GM12878 (cell line): ENCODE data around the gene GFRA4. TPM values are rescaled to one million over a fixed set of nuclear protein-coding genes. Genes with fewer than 3 reads are reported as not detected.

Experiments used
- ATAC-seq: fragments of 200-7000 bp; cut with Tn5 transposase; 3 replicates; pipeline ENCODE4 v1.9.1; 2020; ENCODE audit warnings: mild to moderate bottlenecking, moderate library complexity
- BruUV-seq: library from RNA; stranded (reverse); fragments of 400-500 nt; replicated peaks from 2 replicates; lab custom pipeline; 2021; lab: Mats Ljungman, UMichigan
- CTCF ChIA-PET: fragments of 300-600 bp; sonication (Branson Sonifier 250); formaldehyde crosslinking; extraction: SDS; loops from one replicate; lab custom pipeline; 2021; ENCODE audit warnings: inconsistent platforms; lab: Yijun Ruan, JAX
- POLR2A ChIA-PET: fragments of 350-600 bp; formaldehyde crosslinking; extraction: SDS; loops from one replicate; lab custom pipeline; 2021; ENCODE audit warnings: inconsistent platforms; lab: Charles Lee
- RAD21 ChIA-PET: fragments of 300-600 bp; sonication (Branson Sonifier 250); formaldehyde crosslinking; loops from one replicate; lab custom pipeline; 2023; ENCODE audit warnings: antibody characterized with exemption; ENCODE audit not compliant: unreplicated experiment; lab: Charles Lee
- SMC1A ChIA-PET: fragments of 300-600 bp; sonication (Branson Sonifier 250); formaldehyde crosslinking; loops from one replicate; lab custom pipeline; 2023; ENCODE audit not compliant: unreplicated experiment, uncharacterized antibody; lab: Charles Lee
- DNase-seq: peaks from one replicate; pipeline ENCODE4 v3.0.0-alpha.2; 2011; ENCODE audit warnings: low read depth, low spot score
- FAIRE-seq: peaks from 3 replicates; lab custom pipeline; 2011; peaks lifted over from hg19 to GRCh38; lab: Jason Lieb, UNC
- H2AFZ ChIP-seq: 2 replicates; pipeline ENCODE4 v1.6.0; 2011; ENCODE audit warnings: low read depth, low read length, control low read depth; ENCODE audit not compliant: control insufficient read depth
- H3K27ac ChIP-seq: 2 replicates; pipeline ENCODE4 v1.5.1; 2011; ENCODE audit warnings: control low read depth; ENCODE audit not compliant: control insufficient read depth, insufficient read depth
- H3K27me3 ChIP-seq, 2 experiments: replicated peaks in 1 of 2; 2 replicates each; pipeline versions ENCODE4 v1.6.0 to v1.6.1; 2011; ENCODE audit warnings: low read length in 1 of 2; ENCODE audit not compliant: control insufficient read depth in 2 of 2, insufficient read depth in 2 of 2
- H3K36me3 ChIP-seq, 2 experiments: 2 replicates each; pipeline ENCODE4 v1.5.1; 2011; ENCODE audit warnings: low read length in 1 of 2; ENCODE audit not compliant: control insufficient read depth in 2 of 2, insufficient read depth in 2 of 2
- H3K4me1 ChIP-seq: 2 replicates; pipeline ENCODE4 v1.6.1; 2011; ENCODE audit warnings: mild to moderate bottlenecking, low read length, moderate library complexity, mixed read lengths; ENCODE audit not compliant: control insufficient read depth, insufficient read depth
- H3K4me2 ChIP-seq: 2 replicates; pipeline ENCODE4 v1.6.0; 2011; ENCODE audit warnings: control low read depth; ENCODE audit not compliant: control insufficient read depth, insufficient read depth
- H3K4me3 ChIP-seq: fragments of 200-600 bp; sonication (generic); 2 replicates; pipeline ENCODE4 v1.5.1; 2016
- H3K79me2 ChIP-seq: 2 replicates; pipeline ENCODE4 v1.6.0; 2011; ENCODE audit warnings: low read length; ENCODE audit not compliant: control insufficient read depth, insufficient read depth
- H3K9ac ChIP-seq: 2 replicates; pipeline ENCODE4 v1.8.0; 2011; ENCODE audit warnings: low read length, control low read depth, mixed read lengths; ENCODE audit not compliant: control insufficient read depth, insufficient read depth
- H3K9me3 ChIP-seq: replicated peaks from 3 replicates; pipeline ENCODE4 v1.5.1; 2011; ENCODE audit warnings: mild to moderate bottlenecking, low read length; ENCODE audit not compliant: control insufficient read depth, insufficient read depth
- H4K20me1 ChIP-seq: 2 replicates; pipeline ENCODE4 v1.6.0; 2011; ENCODE audit not compliant: control insufficient read depth, insufficient read depth
- CHD4 ChIP-seq: fragments of 200-600 bp; sonication (generic); IDR thresholded peaks from 2 replicates; pipeline ENCODE4 v1.6.1; 2016; ENCODE audit warnings: mild to moderate bottlenecking
- FOXK2 ChIP-seq: fragments of 450-650 bp; IDR thresholded peaks from 2 replicates; pipeline ENCODE4 v1.6.1; 2017; ENCODE audit warnings: mild to moderate bottlenecking, moderate library complexity
- HDGF ChIP-seq: fragments of 450-650 bp; IDR thresholded peaks from 2 replicates; pipeline ENCODE4 v1.6.1; 2016; ENCODE audit warnings: antibody characterized with exemption
- IKZF2 ChIP-seq, 2 experiments: fragments of 450-650 bp; IDR thresholded peaks; 2 replicates each; pipeline ENCODE4 v1.6.1; 2017; ENCODE audit warnings: mild to moderate bottlenecking in 2 of 2, moderate library complexity in 2 of 2
- NR2F1 ChIP-seq: fragments of 450-650 bp; conservative IDR thresholded peaks from 2 replicates; pipeline ENCODE4 v1.6.1; 2017; ENCODE audit warnings: mild to moderate bottlenecking
- RB1 ChIP-seq: fragments of 450-650 bp; formaldehyde crosslinking; IDR thresholded peaks from 2 replicates; pipeline ENCODE4 v1.6.1; 2017; ENCODE audit warnings: mild to moderate bottlenecking, borderline replicate concordance
- RBBP5 ChIP-seq: fragments of 200-600 bp; sonication (generic); conservative IDR thresholded peaks from 2 replicates; pipeline ENCODE4 v1.6.1; 2016
- RCOR1 ChIP-seq: conservative IDR thresholded peaks from 2 replicates; pipeline ENCODE4 v1.6.1; 2012; ENCODE audit warnings: low read depth, low read length, improper control_type of control experiment
- SIX5 ChIP-seq: IDR thresholded peaks from 2 replicates; pipeline ENCODE4 v1.6.1; 2011; ENCODE audit warnings: mild to moderate bottlenecking, low read depth, low read length, moderate library complexity; ENCODE audit not compliant: severe bottlenecking
- SUPT20H ChIP-seq: IDR thresholded peaks from 2 replicates; pipeline ENCODE4 v1.6.1; 2011; ENCODE audit warnings: low read depth, mild to moderate bottlenecking, low read length, moderate library complexity, borderline replicate concordance; ENCODE audit not compliant: control insufficient read depth
- SUZ12 ChIP-seq: fragments of 200-600 bp; sonication (generic); IDR thresholded peaks from one replicate; pipeline ENCODE4 v1.6.1; 2018; ENCODE audit warnings: antibody characterized with exemption, mild to moderate bottlenecking; ENCODE audit not compliant: unreplicated experiment
- TARDBP ChIP-seq: IDR thresholded peaks from 2 replicates; pipeline ENCODE4 v1.6.1; 2016; ENCODE audit warnings: borderline replicate concordance
- WGBS: methylation state at CpG from one replicate; pipeline ENCODE4 v1.1.6; 2016; ENCODE audit warnings: low lambda C conversion rate; ENCODE audit not compliant: insufficient replicate concordance, insufficient coverage; ENCODE audit errors: missing lambda C conversion rate; 5-methylcytosine and 5-hydroxymethylcytosine counted together
- in situ Hi-C: fragments of 300-500 bp; cut with MboI; formaldehyde crosslinking; loops from 9 replicates; pipeline ENCODE4 v1.14.3; 2018; ENCODE audit warnings: mixed read lengths
- intact Hi-C: fragments of 100-400 bp; cut with micrococcal nuclease; formaldehyde crosslinking; loops from one replicate; pipeline ENCODE4 v1.14.2; 2022; ENCODE audit not compliant: unreplicated experiment
- polyA plus RNA-seq, 11 experiments: library from polyadenylated mRNA; depleted of rRNA in 4 of 11; unstranded in 6 of 11; stranded (reverse) in 5 of 11; fragments of >200 nt; fragmentation: Nextera tagmentation in 4 of 11; fragmentation: Illumina TruSeq in 1 of 11; extraction: Ambion mirVana in 4 of 11; extraction: Trizol in 1 of 11; gene quantifications; 1 replicate in 1 of 11; 2 replicates in 10 of 11; pipeline versions ENCODE4 v1.2.1 to v1.2.3, GENCODE V29; 2011 to 2016; ENCODE audit warnings: inconsistent platforms in 2 of 11, missing spikeins in 2 of 11, low read depth in 1 of 11
- total RNA-seq, 4 experiments: library from RNA; depleted of rRNA in 3 of 4; stranded (reverse); fragments of >200 nt in 3 of 4; fragmentation: Illumina TruSeq in 1 of 4; extraction: Trizol in 1 of 4; gene quantifications; 2 replicates each; pipeline versions ENCODE4 v1.2.1 to v1.2.3, GENCODE V29; 2013 to 2021
- TF ChIP-seq, protein P1 (sequence below): IDR thresholded peaks from 2 replicates; pipeline ENCODE4 v1.6.1; 2011; ENCODE audit warnings: mild to moderate bottlenecking, low read depth, low read length, moderate library complexity; ENCODE audit not compliant: insufficient replicate concordance
- TF ChIP-seq, protein P2 (sequence below): IDR thresholded peaks from 2 replicates; pipeline ENCODE4 v1.6.1; 2011; ENCODE audit warnings: borderline replicate concordance, low read depth, mild to moderate bottlenecking, moderate library complexity, low read length; ENCODE audit not compliant: insufficient read depth, poor library complexity, severe bottlenecking

GFRA4 gene
- total and polyA plus RNA-seq, 10 of the 15 experiments (the other 5 are each of a cell fraction or from before 2014, with no cell fraction given), result 0.04 TPM; not detected in 9

DNA sequence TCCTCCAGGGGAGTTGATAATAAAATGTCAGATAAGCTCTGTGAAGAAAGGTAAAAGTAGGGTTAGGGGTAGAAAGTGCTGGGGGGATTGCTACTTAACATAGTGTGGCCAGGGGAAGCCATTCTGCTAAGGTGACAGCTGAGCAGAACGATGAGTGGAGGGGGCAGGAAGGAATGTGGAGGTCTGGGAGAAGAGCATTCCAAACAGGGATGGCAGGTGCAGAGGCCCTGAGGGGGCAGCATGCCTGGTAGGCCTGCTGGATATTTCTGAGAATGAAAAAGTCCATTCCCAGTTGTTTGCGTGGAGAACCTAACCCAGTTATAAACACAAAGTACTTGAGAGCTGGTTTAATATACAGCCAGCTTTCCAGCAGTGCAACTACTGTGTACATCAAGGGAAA lies 9.3 kb downstream of the GFRA4 start:
- intact Hi-C loops, result no loop called here
- RAD21 ChIA-PET, result interaction anchor here (1.6 kb wide), 1 partner anchor 12 kb away, joined by 3 read pairs; no protein-coding TSS in a partner anchor
- CTCF ChIA-PET, result no interaction called here
- no peak for TF ChIP-seq SIX5
- TF ChIP-seq, protein P1, sequence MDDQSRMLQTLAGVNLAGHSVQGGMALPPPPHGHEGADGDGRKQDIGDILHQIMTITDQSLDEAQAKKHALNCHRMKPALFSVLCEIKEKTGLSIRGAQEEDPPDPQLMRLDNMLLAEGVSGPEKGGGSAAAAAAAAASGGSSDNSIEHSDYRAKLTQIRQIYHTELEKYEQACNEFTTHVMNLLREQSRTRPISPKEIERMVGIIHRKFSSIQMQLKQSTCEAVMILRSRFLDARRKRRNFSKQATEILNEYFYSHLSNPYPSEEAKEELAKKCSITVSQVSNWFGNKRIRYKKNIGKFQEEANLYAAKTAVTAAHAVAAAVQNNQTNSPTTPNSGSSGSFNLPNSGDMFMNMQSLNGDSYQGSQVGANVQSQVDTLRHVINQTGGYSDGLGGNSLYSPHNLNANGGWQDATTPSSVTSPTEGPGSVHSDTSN, result no peak
- no peaks in the 10 kb centered on the region for H3K36me3 ChIP-seq
- in situ Hi-C loops, result no loop called here
- SMC1A ChIA-PET, result no interaction called here
- H2AFZ ChIP-seq, result no peak overlapping the region
- no peak overlapping the region for H3K4me3 ChIP-seq
- FAIRE-seq, result no peak
- H3K79me2 ChIP-seq, result no peaks in the 10 kb centered on the region
- POLR2A ChIA-PET, result no interaction called here
- no peak overlapping the region for H3K27ac ChIP-seq
- peaks cover 9% of the 10 kb centered on the region for H3K4me1 ChIP-seq
- no TSS peak for BruUV-seq
- no peak overlapping the region for H3K4me2 ChIP-seq
- H3K9me3 ChIP-seq, result no peaks in the 10 kb centered on the region
- WGBS, result 62% methylated on average over 2 of the region's 2 CpGs
- no peaks in the 10 kb centered on the region; the same call in 1 of the 2 replicates for H4K20me1 ChIP-seq
- H3K9ac ChIP-seq, result no peak overlapping the region
- no peak for DNase-seq
- no peaks in the 10 kb centered on the region for H3K27me3 ChIP-seq
- ATAC-seq, result no peak

DNA sequence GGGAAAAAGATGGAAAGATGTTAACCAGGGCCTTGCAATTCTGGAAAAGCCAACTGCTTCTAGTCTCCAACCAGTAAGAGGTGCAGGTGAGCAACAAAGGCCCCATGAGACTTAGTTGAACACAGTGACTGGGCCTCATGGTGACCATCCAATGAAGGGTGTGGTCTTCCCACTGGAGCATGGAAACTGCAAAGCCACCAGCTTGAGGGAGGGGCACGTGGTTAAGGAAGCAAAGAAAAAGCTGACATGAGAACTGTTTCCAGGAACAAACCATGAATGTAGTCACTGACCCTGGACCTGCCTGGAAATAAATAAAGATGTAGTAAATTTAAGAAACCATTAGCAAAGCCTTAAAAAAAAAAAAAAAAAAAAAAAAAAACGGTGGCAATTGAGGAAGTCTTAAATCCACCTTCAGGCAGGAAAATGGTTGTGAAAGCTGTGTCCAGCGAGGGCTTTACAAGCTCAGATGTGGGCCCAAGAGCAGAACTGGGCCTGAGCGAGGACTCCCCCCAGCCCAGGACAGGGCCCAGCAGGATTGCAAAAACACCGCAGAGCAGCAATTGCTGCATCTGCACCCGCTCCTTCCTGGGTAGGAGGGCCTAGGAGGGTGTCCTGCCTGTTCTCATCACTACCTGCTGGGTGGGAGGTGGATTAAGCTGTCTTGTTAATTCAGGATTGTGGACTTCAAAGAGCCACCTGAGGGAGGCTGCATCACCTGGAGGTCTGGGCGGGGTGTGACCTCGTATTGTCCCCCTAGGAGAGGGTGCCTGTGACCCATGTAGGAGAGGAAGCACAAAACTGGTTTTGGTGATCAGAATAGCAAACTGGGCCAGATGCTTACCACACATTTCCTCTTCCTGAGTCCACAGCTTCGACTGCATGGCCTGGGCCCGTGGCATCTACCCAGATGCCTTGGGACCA lies 10.3 kb downstream of the GFRA4 start:
- 65% methylated on average over 10 of the region's 10 CpGs for WGBS
- no peak for DNase-seq
- BruUV-seq, result no TSS peak
- Histone ChIP-seq H2AFZ (no peak overlapping the region), H3K36me3 (no peaks in the 10 kb centered on the region), H3K4me3 (no peak overlapping the region), H4K20me1 (no peaks in the 10 kb centered on the region), H3K9me3 (no peaks in the 10 kb centered on the region), H3K27ac (no peak overlapping the region), H3K79me2 (no peaks in the 10 kb centered on the region), H3K27me3 (no peaks in the 10 kb centered on the region), H3K4me1 (peaks cover under 1% of the 10 kb centered on the region; the same call in 1 of the 2 replicates), H3K9ac (no peak overlapping the region), H3K4me2 (no peak overlapping the region)
- in situ Hi-C loops, result no loop called here
- SMC1A ChIA-PET, result interaction anchor here (0.5 kb wide), 1 partner anchor 73 kb away, joined by 4 read pairs; no protein-coding TSS in a partner anchor
- RAD21 ChIA-PET, result no interaction called here
- intact Hi-C loops, result no loop called here
- CTCF ChIA-PET, result no interaction called here
- peak; percentile 27 for FAIRE-seq
- POLR2A ChIA-PET, result interaction anchor here (0.7 kb wide), 1 partner anchor 602 kb away, joined by 4 read pairs; no protein-coding TSS in a partner anchor
- no peak for ATAC-seq
- TF ChIP-seq HDGF, result no peak
- no peak for TF ChIP-seq NR2F1
- TF ChIP-seq RBBP5, result no peak
- TF ChIP-seq FOXK2, result no peak
- no peak for TF ChIP-seq SUZ12
- no peak for TF ChIP-seq TARDBP
- no peak for TF ChIP-seq RB1
- TF ChIP-seq, protein P2, sequence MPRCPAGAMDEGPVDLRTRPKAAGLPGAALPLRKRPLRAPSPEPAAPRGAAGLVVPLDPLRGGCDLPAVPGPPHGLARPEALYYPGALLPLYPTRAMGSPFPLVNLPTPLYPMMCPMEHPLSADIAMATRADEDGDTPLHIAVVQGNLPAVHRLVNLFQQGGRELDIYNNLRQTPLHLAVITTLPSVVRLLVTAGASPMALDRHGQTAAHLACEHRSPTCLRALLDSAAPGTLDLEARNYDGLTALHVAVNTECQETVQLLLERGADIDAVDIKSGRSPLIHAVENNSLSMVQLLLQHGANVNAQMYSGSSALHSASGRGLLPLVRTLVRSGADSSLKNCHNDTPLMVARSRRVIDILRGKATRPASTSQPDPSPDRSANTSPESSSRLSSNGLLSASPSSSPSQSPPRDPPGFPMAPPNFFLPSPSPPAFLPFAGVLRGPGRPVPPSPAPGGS, result no peak
- no peak for TF ChIP-seq CHD4
- no peak for TF ChIP-seq SUPT20H
- TF ChIP-seq IKZF2 (IDR thresholded peaks at IDR 0.05), result no peak
- no peak for TF ChIP-seq RCOR1
